DMS153 (cell line): ENCODE data around the gene GBF1.
"Not testable (repeated sequence)": the region's sequence is repeated elsewhere in the genome, so short reads cannot be mapped to it uniquely, and the experiment has no call there.

Source experiments
- DNase-seq: peaks from one replicate; lab custom pipeline; 2025; lab: John Stamatoyannopoulos, UW

Gene GBF1

GRCh38 chr10:102274062-102274461 is 28.7 kb downstream of the GBF1 start:
- no peak for DNase-seq

DNA sequence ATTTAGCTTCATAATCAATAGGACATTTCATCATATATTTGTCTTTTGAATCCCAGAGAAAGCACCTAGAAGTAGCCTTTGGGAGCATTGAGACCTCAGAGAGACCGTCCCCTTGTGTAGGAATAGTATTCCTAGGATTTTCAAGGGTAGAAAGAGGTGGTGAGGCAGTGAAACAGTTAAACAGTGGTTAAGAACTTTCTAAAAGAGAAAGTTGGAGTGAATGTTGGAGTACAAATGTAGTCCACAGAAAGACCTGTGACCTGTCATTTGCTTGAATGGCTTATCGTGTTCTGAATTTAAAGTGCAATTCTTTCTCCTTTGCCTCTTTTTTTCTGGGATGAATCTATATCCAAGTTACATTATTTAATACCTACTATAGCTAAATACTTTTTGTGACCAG is 30.0 kb downstream of the GBF1 start:
- no peak for DNase-seq

DNA sequence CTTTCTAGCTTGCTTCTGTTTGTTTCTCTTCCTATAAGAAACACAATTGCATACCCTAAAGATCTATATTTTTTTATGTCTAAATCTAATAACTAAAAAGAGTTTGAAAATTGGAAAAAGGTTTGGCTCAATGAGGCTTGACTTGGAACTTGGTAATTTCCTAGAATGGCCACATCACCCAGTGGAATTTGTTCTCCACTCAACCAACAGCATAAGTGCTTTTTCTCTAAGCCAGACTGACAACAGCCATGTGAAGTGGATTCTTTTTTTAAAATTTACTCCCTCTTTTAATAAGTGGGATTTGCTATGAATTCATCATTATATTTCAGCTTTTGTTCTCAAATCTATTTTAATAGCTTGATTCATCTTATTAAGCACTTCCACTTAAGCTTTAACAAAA is 33.8 kb downstream of the GBF1 start:
- no peak for DNase-seq

- DNase-seq: peak; percentile 58
Measured at GRCh38 chr10:102280397-102281101, 35.2 kb downstream of the GBF1 start.

DNA sequence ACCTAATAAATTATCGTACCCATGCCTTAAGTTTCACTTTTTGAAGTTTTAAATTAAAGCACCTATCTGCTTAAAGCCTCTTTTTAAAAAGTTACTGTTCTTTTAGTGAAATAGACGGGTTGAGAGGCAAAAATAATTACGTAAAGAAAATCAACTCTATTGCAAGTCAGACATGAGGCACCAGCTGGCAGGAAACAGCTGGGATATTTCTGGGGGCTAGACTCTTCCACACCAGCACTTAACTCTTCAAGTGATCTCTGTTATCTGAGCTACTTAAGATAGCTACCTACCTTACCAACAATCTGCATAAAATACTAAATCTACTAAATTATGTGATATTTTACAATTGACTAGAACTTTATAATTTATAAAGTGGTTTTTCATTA is 35.8 kb downstream of the GBF1 start:
- DNase-seq: no peak

- DNase-seq: no peak
Measured at GRCh38 chr10:102283488-102283887, 38.2 kb downstream of the GBF1 start.

GRCh38 chr10:102283890-102284289 is 38.6 kb downstream of the GBF1 start:
- no peak for DNase-seq

GRCh38 chr10:102284531-102284930 is 39.2 kb downstream of the GBF1 start:
- DNase-seq: no peak

DNA sequence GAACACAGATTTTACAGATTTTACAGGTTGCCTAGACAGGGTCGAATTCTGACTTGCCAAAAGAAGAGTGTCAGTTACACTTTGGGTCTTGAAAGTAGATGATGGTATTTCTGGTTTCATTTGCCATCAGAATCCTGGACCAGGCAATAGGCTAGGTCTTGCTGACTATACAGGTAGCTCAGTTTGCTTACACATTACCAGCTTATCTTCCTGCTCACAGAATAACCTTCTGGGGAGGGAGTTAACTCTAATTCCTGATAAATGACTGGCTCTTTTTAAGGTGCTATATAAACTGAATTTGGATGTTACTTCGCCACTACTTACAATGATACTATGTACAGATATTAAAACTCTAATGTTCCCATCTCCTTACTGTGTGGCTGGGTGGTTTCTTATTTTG is 39.8 kb downstream of the GBF1 start:
- DNase-seq: no peak

GRCh38 chr10:102286216-102286615 is 40.9 kb downstream of the GBF1 start:
- no peak for DNase-seq

GRCh38 chr10:102287538-102287937 is 42.2 kb downstream of the GBF1 start:
- DNase-seq: no peak

- DNase-seq: no peak
Measured at GRCh38 chr10:102287991-102288390, 42.7 kb downstream of the GBF1 start.

- DNase-seq: no peak
Measured at GRCh38 chr10:102289356-102289755, 44.0 kb downstream of the GBF1 start.

- no peak for DNase-seq
Measured at GRCh38 chr10:102289840-102290239, 44.5 kb downstream of the GBF1 start.

DNA sequence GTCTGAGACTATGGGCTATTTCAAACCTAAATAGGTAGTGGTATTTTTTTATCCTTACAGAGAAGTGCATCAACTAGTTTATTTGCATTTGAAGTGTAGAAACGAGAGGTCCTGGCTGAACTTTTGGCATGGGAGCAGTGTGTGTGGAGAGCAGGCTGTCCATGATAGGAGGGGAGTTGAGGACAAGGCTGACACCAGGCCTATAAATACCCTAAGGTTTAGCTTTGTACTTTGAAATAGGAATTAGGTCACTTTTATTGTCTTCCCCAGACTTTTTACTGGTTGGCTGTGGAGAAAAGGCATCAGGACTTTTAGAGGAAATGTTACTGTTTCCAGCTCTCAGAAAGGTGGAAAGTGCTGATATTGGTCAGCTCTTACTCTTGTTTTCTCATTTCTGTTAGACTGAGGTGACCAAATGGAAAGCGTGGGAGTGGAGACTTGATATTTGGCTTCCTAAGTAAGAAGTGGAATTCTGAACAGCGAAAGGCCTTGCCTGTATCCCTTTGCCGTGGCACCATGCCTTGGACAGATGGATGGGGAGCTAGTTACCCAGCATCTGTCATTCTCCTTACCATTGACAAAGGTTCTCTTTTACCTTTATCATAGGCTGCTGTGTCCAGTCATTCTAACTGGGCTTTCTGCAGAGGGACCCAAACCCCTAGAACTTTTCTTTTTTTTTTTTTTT is 46.0 kb downstream of the GBF1 start:
- no peak for DNase-seq

GRCh38 chr10:102297101-102297500 is 51.8 kb downstream of the GBF1 start:
- DNase-seq: no peak

- DNase-seq: no peak
Measured at GRCh38 chr10:102298899-102299298, 53.6 kb downstream of the GBF1 start.

DNA sequence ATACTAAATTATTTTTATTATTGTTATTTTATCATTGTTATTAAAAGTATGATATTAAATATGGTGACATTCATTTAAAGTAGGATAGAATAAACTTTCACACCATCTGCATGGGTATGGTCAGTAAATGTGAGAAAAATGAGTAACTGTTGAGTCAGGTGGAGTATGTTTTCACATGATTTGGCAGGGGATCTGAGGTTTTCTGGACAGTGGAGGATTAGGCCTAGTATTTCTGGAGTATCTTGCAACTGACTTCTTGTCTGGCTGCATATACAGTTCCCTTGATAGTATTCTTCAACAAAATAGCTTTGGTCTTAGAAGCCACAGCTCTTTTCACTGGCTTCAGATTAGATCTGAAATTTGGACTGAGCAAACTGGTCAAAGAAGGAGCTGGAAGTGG is 54.5 kb downstream of the GBF1 start:
- no peak for DNase-seq

DNA sequence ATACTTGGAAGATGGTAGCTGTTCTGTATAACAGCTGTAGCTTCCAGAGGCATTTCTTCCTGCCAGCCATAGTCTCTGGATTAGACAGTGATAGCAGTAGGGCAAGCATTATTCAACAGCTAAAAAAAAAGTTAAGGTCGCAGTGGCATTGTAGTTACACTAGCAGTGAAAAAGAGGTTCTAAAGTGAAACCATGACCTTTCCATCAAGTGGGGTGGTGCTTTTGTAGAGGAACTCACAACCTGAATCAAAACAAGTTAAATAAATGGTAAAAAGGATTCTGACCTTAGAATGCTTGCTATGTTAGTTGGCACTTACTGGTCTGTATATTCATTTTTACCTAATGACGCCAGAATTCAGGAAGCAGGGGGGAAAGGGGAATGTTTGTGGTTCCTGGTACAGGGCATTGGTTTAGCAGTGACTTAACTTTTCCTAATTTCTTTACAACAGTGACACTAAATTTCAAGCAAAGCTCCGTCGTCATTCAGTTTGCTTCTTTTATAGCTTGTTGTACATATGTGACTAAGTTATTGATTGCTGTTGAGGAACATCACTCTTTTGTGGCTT is 55.0 kb downstream of the GBF1 start:
- no peak for DNase-seq

DNA sequence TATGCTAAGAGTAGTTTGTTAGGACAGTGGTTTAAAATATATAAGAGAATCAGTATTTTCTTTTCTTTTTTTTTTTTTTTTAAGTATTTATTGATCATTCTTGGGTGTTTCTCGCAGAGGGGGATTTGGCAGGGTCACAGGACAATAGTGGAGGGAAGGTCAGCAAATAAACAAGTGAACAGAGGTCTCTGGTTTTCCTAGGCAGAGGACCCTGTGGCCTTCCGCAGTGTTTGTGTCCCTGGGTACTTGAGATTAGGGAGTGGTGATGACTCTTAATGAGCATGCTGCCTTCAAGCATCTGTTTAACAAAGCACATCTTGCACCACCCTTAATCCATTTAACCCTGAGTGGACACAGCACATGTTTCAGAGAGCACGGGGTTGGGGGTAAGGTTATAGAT is 55.6 kb downstream of the GBF1 start:
- DNase-seq: not testable (repeated sequence)

DNA sequence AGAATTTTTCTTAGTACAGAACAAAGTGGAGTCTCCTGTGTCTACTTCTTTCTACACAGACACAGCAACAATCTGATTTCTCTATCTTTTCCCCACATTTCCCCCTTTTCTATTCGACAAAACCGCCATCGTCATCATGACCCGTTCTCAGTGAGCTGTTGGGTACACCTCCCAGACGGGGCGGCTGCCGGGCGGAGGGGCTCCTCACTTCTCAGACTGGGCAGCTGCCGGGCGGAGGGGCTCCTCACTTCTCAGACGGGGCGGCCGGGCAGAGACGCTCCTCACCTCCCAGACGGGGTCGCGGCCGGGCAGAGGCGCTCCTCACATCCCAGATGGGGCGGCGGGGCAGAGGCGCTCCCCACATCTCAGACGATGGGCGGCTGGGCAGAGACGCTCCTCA is 56.0 kb downstream of the GBF1 start:
- DNase-seq: not testable (repeated sequence)

- no peak for DNase-seq
Measured at GRCh38 chr10:102302611-102303010, 57.3 kb downstream of the GBF1 start.

- no peak for DNase-seq
Measured at GRCh38 chr10:102306006-102306405, 60.7 kb downstream of the GBF1 start.

- no peak for DNase-seq
Measured at GRCh38 chr10:102306710-102307109, 61.4 kb downstream of the GBF1 start.
